SK-N-SH treated with all-trans-retinoic acid at 6 μM for 48 hours (cell line): ENCODE data around the gene SNX5.

Source experiments
- ARNTL ChIP-seq: fragments of 450-650 bp; formaldehyde crosslinking; IDR thresholded peaks from 2 replicates; pipeline ENCODE4 v1.5.0; 2020; ENCODE audit warnings: low read depth, mild to moderate bottlenecking, moderate library complexity, borderline replicate concordance
- BACH2 ChIP-seq: fragments of 250-450 bp; sonication (Bioruptor Pico); IDR thresholded peaks from 2 replicates; pipeline ENCODE4 v1.9.0; 2021; ENCODE audit warnings: mild to moderate bottlenecking, borderline replicate concordance
- CREB5 ChIP-seq: fragments of 250-450 bp; sonication (Bioruptor Pico); IDR thresholded peaks from 2 replicates; pipeline ENCODE4 v1.5.1; 2020; ENCODE audit warnings: low read depth, mild to moderate bottlenecking, moderate library complexity
- ISL1 ChIP-seq: fragments of 250-450 bp; sonication (Bioruptor Pico); IDR thresholded peaks from 2 replicates; pipeline ENCODE4 v2.1.2; 2022; ENCODE audit warnings: mild to moderate bottlenecking, moderate library complexity
- PATZ1 ChIP-seq: fragments of 250-450 bp; sonication (Bioruptor Pico); IDR thresholded peaks from 2 replicates; pipeline ENCODE4 v1.8.0; 2020; ENCODE audit warnings: mild to moderate bottlenecking, moderate library complexity, borderline replicate concordance
- PPARA ChIP-seq: fragments of 250-450 bp; sonication (Bioruptor Pico); IDR thresholded peaks from 2 replicates; pipeline ENCODE4 v1.5.0; 2020; ENCODE audit warnings: mild to moderate bottlenecking, borderline replicate concordance
- SNAI2 ChIP-seq: fragments of 250-450 bp; sonication (Bioruptor Pico); IDR thresholded peaks from 2 replicates; pipeline ENCODE4 v1.5.0; 2020; ENCODE audit warnings: mild to moderate bottlenecking, moderate library complexity
- TCF4 ChIP-seq: fragments of 250-450 bp; sonication (Bioruptor Pico); IDR thresholded peaks from 2 replicates; pipeline ENCODE4 v1.8.0; 2021; ENCODE audit warnings: mild to moderate bottlenecking, moderate library complexity, borderline replicate concordance
- TOX ChIP-seq: fragments of 250-450 bp; sonication (Bioruptor Pico); IDR thresholded peaks from 2 replicates; pipeline ENCODE4 v1.8.0; 2021; ENCODE audit warnings: mild to moderate bottlenecking, moderate library complexity, borderline replicate concordance
- ZC3H10 ChIP-seq: fragments of 250-450 bp; sonication (Bioruptor Pico); IDR thresholded peaks from 2 replicates; pipeline ENCODE4 v1.5.1; 2021; ENCODE audit warnings: mild to moderate bottlenecking, moderate library complexity
- ZFP3 ChIP-seq: fragments of 250-450 bp; sonication (Bioruptor Pico); IDR thresholded peaks from 2 replicates; pipeline ENCODE4 v1.5.0; 2020; ENCODE audit warnings: mild to moderate bottlenecking, moderate library complexity
- ZFP30 ChIP-seq: fragments of 450-650 bp; formaldehyde crosslinking; IDR thresholded peaks from 2 replicates; pipeline ENCODE4 v1.5.0; 2022; ENCODE audit warnings: mild to moderate bottlenecking, moderate library complexity
- ZNF565 ChIP-seq: fragments of 450-650 bp; formaldehyde crosslinking; conservative IDR thresholded peaks from 2 replicates; pipeline ENCODE4 v1.5.0; 2020; ENCODE audit warnings: low read depth, mild to moderate bottlenecking, moderate library complexity

GRCh38 chr20:17897566-17898307 is 70.9 kb downstream of the SNX5 start:
- TF ChIP-seq ZFP30 (CRISPR knock-in tag) (no peak), TOX (no peak), PATZ1 (CRISPR knock-in tag) (no peak), ARNTL (CRISPR knock-in tag) (no peak), PPARA (CRISPR knock-in tag) (no peak), TCF4 (no peak), ZFP3 (CRISPR knock-in tag) (no peak), SNAI2 (no peak), ZNF565 (CRISPR knock-in tag) (no peak), BACH2 (CRISPR knock-in tag) (no peak), ISL1 (no peak), CREB5 (CRISPR knock-in tag) (no peak), ZC3H10 (CRISPR knock-in tag) (no peak)
